ENCODE measurements around the gene ERMP1.
"Not testable (repeated sequence)": the region's sequence is repeated elsewhere in the genome, so short reads cannot be mapped to it uniquely, and the experiment has no call there.

Gene ERMP1

DNA sequence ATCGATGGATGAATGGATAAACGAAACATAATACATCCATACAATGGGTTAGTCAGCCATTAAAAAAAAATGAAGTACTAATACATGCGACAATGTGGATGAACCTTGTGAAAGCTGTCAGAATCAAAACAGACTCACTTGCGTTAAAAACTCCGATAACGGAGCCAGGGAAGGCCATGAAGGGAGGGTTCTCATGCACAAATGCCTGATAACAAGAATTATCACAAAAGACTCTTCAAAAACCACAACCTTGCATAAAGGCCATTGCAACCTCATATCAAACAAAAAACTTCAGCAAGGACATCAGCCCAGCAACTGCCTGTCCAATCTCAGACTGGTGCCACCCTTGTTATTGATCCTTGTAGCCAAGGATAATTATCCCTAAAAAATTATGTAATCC lies 13.7 kb downstream of the ERMP1 start:
- no peak for DNase-seq

DNA sequence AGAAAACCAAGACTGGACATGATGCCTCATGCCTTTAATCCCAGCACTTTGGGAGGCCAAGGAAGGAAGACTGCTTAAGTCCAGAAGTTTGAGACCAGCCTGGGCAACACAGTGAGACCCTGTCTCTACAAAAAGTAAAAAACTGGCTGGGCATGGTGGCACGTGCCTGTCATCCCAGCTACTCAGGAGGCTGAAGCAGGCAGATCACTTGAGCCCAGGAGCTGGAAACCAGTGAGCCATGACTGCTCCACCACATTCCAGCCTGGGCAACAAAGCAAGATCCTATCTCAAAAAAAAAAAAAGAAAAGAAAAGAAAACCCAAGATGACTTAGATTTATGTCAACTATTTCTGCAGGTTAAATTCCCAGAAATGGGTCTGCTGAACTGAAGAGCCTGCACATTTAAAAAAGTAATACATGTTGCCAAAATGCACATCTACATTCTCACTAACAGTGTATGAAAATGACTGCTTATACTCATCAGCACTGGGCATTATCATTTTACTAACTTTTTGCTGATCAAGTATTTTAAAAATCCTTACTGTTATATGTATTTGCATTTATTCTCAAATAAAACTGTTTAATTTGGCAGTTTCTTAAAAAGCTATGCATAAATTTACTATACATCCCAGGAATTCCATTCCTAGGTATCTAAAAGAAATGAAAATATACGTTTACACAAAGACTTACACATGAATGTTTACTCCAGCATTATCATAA lies 14.3 kb downstream of the ERMP1 start:
- DNase-seq, result no peak

DNA sequence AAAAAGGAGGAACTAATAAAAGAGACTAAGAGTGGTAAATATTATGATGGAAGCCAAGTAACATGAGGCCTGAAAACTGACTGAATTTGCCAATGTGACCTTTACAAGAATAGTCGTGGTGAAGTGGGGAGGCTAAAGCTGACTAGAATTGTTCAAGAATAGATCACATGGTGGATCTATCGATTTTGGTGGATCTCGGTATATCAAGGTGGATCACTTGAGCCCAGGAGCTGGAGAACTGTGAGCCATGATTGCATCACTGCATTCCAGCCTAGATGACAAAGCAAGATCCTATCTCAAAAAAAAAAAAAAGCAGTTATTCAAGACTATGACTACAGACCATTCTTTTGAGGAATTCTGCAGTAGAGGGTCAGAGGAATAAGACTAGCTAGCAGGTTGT lies 15.1 kb downstream of the ERMP1 start:
- peak; percentile 69 for DNase-seq

DNA sequence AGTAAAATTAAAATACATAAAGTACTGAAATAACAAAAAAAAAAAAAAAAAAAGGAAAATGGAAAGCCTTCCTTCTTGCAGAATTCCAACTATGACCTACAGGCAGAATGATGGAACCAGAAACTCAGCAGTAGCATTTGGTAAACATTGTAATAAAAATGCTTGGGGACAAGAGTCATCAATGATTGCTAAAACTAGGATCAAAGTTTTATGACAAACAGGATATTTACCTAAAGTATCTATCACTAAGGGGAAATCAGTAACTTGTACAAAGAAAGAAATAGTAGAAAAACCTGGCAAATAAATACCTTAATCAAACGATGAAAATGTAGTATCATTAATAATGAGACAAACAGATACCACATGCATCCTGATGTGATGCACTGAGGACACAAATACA lies 17.5 kb downstream of the ERMP1 start:
- no peak for DNase-seq

DNA sequence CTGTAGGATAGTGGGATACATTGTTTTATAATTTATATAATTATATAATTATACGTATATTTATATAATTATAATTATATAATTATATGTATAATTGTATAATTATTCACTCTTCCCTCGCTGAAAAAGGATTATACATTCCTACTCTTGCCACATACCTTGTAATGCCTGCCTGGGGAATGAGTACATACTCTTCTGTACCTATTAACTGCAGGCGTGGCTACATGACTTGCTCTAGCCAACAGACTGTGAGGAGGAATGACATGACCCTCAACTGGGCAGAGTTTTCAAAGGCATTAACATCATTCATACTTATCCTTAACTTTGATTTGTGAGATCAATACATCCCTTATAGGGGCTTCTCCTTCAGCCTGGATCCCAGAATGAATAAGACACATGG lies 19.1 kb downstream of the ERMP1 start:
- DNase-seq, result no peak

DNA sequence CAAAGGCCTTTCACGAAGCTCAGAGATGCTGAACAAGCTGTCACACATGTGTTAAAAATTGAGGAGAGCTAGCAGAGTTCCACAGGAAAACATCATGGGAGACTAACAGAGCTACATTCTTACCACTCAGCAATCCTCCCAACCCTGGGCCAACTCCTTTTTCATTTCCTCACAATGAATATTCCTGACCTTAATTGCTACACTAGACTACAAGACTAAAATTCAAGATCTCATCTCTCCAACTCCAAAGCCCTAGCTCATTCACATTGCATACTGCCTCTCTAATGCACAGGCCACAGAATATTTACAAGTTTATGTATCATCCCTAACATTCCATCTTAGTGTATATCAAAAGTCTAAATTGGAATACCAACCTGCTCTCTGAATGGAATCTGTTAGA lies 21.2 kb downstream of the ERMP1 start:
- DNase-seq, result no peak

DNA sequence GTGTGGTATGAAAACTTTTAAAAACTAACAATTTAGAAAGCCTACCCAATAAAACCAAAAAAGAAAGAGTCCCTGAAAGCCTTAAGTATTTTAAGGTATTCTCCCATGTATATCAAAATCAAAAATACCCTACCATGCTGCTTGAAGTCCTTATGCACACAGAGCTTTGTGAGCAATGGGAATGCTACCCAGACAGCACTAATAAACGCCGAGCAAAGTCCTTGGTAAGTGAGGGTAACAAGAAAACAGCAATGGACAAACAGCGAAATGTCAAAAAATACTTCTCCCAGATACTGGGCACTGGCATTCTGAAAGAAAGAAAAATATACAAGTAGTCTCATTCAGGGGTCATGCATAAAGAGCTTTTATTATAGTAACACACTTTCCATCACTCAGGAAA lies 27.4 kb downstream of the ERMP1 start:
- DNase-seq, result no peak

DNA sequence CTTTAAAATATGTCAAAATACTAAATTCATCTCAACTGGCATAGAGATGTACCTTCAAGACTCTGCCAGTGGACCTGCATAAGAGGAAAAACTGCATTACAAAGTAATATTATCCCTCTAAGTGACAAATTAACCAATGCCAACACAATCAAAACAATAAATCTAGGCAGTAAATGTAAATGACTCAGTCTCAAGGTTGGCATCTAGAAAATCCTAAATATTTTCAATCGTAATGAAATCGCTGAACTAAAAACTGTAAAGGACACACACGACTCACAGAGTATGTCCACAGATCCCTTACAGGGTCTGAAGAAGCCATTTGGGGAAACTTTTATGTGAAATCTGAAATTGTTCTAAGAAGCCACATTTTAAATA lies 31.2 kb downstream of the ERMP1 start:
- DNase-seq, result no peak

DNA sequence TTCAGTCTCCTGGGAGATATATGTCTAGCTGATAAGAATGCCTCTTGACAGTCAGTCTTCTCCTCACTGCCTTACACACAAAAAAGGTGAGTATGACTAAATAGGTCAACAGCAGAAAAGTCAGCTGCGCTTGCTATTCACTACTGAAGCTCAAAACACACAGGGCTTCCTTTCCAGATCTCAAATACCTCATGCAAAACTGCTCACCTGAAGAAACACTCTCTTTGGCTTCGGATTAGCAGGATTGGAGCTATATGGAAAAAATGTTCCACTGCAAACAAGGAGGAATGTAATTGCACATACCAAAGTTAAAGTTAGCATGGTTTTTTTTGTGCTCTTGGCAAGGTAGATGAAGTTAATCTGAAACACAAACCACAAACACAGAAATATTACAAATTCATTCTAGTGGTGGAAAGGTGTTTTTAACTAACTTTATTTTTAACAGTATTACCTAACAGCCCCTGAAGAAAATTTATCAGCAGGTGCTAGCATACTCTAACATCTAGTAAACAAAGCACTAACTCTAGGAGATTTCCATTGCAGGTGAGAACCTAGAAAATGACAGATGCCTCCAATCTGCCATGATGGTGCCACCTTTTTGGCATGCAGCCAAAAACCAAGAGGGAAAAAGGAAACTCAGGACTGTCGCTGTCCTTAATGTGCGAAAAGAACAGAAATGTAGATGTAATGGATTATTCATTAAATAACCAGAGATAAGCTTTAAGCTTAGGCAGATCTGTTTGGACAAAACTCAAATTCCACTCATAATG lies 31.8 kb downstream of the ERMP1 start:
- no peak for DNase-seq

DNA sequence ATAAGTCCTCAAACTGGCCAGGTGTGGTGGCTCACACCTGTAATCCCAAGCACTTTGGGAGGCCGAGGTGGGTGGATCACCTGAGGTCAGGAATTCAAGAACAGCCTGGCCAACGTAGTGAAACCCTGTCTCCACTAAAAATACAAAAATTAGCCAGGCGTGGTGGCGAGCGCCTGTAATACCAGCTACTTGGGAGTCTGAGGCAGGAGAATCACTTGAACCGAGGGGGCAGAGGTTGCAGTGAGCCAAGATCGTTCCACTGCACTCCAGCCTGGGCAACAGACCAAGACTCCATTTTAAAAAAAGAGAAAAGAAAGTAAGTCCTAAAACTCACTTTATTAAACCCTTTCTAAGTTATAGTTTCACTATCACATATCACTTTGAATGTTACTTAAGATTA lies 32.5 kb downstream of the ERMP1 start:
- not testable (repeated sequence) for DNase-seq

DNA sequence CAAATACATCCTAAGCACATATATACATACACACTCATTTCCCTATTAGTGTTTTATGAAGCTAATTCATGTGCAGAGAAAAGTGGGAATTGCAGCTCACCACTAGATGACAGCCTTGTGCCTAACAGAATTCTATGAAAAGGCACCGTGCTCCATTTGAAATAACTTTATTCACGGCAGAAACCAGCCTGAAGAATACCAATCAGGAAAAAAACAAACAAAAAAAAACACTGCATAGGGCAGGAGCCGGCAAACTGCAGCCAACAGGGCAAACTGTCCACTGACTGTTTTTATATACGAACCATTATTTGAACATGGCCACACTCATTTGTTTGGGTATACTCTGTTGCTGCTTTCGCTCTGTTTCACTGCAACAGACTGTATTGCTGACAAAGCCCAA lies 33.6 kb downstream of the ERMP1 start:
- peak; percentile 49 for DNase-seq

DNA sequence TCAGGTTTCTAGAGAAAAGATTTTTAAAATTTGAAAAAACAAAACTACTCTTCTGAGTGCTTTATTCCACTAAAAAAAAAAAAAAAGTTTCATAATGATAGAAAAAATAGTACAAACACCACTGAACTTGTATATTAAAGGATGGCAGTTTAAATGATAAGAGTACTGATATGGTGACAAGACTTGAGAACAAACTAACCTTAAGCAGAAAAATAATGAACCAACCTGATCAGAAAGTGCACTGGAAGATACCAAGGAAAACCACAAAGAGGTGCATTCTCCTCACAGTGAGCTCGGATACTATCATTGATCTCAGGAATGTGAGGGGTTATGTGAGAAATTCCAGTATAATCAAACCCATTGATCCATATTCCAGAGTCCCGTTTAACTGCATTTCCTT lies 34.3 kb downstream of the ERMP1 start:
- DNase-seq, result no peak

DNA sequence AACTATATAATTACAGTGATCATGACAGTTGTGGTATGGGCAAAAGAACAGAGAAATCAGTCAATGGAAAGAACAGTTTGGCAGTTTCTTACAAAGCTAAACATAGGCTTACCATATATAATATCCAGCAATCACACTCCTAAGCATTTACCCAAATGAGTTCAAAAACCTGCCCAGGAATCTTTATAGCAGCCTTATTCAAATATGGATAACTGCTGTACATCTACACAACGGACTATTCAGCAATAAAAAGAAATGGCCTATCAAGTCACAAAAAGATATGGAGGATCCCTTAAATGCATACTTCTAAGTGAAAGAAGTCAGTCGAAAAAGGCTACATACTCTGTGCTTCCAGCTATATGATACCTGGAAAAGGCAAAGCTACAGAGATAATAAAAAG lies 36.6 kb downstream of the ERMP1 start:
- no peak for DNase-seq

DNA sequence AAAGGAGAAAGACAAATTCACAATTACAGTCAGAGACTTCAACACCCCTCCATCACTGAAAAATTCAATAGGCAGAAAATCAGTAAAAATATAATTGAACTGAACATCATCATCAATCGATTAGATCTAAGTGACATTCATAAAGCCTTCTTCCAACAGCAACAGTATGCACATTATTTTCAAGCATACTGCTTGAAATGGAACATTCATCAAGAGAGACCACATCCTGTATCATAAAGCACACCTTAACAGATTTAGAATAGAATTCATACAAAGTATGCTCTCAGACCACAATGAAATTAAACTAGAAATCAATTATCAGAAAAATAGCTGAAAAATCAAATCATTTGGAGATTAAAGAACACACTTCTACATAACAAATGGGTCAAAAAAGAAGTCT lies 39.1 kb downstream of the ERMP1 start:
- DNase-seq, result no peak

DNA sequence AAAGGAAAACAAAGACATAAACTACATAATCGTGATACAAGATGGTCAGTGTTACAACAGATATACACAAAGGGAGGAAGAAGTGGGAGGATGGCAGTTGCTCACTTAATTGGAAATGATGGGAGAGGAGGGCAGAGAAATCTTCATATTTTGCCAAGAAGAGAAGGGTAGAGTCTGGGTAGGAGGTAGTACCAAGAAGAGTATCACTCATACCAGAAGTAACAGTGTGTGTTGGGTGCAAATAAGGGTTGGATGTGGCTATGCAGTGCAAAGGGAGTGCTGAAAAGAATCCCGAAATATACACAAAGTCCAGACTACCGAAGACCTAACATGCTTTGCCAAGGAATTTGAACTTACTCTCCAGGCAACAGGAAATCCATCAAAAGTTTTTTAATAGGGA lies 41.0 kb downstream of the ERMP1 start:
- no peak for DNase-seq

DNA sequence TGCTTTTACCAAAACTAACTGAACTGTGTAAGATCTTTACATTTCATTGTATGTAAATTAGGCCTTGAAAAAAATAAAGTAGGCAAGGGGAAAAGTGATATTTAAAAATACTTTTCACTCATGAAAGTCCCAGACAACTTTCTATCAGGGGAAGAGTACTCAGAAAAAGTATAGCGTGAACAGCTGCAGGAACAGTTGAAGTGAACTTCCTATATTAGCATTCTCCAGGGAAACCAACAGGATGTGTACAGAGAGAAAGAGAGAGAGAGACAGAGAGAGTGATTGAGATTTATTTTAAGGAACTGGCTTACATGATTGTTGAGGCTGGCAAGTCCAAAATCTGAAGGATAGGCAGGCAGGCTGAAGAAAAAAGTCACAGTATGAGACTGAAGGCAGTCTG lies 42.0 kb downstream of the ERMP1 start:
- no peak for DNase-seq

DNA sequence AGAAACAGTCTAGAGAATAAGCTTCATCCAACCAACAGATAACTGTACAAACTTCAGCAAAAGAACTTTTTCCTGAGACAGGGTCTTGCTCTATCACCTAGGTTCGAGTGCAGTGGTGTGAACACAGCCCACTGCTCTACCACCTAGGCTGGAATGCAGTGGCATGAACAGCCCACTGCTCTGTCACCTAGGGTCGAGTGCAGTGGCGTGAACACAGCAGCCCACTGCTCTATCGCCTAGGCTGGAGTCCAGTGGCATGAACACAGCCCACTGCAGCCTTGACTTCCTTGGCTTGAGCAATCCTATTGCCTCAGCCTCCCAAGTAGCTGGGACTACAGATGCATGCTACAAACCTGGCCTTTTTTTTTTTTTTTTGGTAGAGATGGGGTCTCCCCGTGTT lies 43.4 kb downstream of the ERMP1 start:
- no peak for DNase-seq

DNA sequence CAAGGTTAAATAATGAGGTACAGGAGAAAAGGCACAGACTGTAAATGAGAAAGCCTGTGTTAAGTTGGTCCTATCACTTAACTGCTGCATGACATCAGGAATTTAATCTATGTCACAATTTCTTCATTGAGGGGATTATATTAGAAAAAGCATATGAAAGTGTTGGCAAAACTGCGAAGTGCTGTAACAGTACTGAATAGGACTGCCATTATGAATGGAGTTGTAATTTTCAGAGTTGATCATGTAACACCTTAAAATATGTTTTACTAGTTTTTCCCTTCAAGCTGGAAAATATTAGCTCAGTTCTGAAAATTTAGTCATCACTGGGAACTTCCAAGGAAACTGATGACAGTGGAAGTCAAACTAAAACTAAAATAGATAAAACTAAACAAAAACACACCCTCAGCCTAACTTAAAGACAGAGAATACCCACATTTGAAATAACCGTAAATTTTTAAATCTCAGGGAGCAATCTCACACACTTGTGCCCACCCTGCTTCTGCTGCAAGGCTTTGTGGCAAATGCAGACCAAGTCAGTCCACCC lies 45.1 kb downstream of the ERMP1 start:
- no peak for DNase-seq

DNA sequence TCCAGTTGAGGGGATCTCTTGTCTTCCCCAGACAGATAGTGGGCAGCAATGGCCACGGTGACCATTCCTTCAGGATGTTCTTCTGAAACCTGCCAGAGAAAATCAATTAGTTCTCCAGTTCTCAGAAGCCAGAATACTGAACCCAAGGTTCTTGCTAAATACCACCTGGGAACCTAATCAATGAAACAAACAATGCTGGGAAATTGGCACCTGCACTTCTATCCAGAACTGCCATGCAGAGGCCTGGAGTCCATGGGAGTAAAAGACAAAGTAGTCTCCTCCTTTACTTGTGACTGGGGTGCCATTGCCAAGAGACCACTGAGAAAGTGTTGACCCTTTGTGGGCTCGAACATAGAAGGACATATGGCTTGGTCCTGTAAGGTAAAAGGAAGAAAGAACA lies 45.7 kb downstream of the ERMP1 start:
- DNase-seq, result no peak

DNA sequence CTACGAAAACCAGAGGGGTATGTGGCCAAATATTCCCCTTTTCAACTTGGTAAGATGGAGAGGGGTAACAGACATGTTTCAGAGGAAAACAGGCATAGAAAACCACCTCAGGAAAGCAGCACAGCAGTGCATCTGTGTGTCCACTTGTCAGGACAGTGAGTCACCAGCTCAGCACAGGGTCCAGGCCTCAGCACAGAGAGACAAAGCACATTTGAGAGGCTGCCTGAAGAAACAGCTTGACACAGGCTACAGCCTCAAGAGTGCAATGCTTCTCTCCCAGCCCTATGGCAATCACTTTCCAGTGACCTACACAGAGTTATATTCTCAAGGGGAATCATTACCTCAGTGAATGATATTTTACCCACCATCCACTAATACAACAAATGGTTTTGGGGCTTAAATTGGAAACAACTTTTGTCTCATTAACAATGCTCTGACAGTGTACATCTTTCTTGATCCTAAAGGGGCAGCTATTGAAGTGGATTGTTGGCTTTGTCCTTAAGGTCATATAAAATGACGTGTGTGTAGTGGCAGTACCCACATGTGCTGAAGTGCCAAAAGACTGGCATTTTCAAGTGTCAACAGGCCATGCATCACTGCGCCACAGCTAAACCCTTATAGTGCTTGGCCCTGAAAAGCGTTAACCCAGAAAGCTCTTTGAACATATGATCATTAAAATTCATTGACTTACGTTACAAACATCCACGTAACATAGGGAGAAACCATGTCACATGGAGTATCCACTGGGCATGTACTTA lies 46.4 kb downstream of the ERMP1 start:
- no peak for DNase-seq

DNA sequence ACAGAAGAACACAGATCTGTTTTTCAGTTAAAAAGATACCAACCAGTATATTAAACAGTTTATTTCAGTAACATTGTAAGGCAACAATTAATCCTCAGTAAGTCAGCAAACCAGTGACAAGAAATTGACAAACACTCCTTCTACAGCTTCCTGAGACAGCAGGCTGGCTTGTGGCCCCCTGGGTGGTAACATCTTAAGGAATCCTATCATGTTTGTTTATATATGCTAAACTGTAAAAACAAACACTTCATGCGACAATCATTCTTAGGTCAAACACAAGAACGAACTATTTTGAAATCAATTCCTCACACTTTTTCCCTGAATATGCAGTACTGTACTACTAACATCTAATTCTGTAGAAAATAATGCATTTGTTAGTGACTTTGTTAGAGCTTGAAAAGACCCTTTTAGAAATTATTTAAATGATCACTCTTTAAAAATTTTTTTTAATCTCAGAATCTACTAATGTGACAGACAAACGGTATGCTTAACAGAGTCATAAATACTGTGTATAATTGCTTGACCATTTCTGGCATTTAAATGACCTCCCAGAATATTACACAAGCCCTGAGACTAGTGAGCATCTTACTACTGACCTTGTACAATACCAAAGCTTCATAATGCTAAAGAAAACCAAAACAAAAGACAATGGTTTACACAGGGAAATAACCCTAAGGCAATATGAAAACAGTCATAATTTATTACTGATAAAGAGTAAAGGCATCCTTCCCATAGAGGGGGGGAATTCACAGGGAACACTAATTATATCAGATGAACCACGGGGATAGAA lies 48.2 kb downstream of the ERMP1 start:
- DNase-seq, result peak; percentile 30

DNA sequence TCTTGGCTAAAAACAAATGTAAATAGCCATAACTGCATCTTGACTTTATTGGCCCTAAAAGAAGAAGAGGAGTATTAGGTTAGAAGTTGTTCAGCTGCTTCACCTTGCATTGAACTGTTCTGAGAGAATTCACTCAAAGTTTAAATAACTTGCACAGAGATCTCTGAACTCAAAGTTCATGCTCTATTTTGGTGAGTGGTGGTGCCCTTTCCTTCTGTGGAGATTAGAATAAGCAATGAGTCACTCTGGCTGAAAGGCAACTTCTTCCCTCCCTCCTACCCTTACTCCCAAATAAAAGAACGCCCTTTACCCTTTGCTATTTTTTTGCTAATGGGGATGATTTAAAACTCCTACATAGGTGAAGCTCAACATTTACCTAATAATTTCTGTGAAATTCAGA lies 48.9 kb downstream of the ERMP1 start:
- DNase-seq, result peak; percentile 25

DNA sequence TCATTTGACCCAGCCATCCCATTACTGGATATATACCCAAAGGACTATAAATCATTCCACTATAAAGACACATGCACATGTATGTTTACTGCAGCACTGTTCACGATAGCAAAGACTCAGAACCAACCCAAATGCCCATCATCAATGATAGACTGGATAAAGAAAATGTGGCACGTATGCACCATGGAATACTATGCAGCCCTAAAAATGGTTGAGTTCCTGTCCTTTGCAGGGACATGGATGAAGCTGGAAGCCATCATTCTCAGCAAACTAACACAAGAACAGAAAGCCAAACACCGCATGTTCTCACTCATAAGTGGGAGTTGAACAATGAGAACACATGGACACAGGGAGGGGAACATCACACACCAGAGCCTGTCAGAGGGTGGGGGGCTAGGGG lies 49.5 kb downstream of the ERMP1 start:
- DNase-seq, result not testable (repeated sequence)

Measured in HCEC 1CT (cell line).